NCI-H2227 (cell line): ENCODE data around the gene HTATIP2.
"Not testable (repeated sequence)": the region's sequence is repeated elsewhere in the genome, so short reads cannot be mapped to it uniquely, and the experiment has no call there.

Experiments used
- DNase-seq: peaks from one replicate; lab custom pipeline; 2025; ENCODE audit not compliant: unreplicated experiment; lab: John Stamatoyannopoulos, UW

The HTATIP2 gene

GRCh38 chr11:20363500-20364340 is at the start of gene HTATIP2:
Gene HTATIP2 (plus strand): TSS chr11:20363714. CDS start chr11:20364238, 524 bp downstream.
- DNase-seq: peak; percentile 79

GRCh38 chr11:20315800-20316199 is 47.7 kb upstream of the HTATIP2 start:
- no peak for DNase-seq

- DNase-seq: no peak
Measured at GRCh38 chr11:20321177-20321576, 42.3 kb upstream of the HTATIP2 start.

- no peak for DNase-seq
Measured at GRCh38 chr11:20327377-20327935, 36.1 kb upstream of the HTATIP2 start.

GRCh38 chr11:20336056-20336455 is 27.5 kb upstream of the HTATIP2 start:
- DNase-seq: no peak

GRCh38 chr11:20337526-20338154 is 25.9 kb upstream of the HTATIP2 start:
- peak; percentile 59 for DNase-seq

- peak; percentile 78 for DNase-seq
Measured at GRCh38 chr11:20342347-20343141, 21.0 kb upstream of the HTATIP2 start.

GRCh38 chr11:20351136-20351535 is 12.4 kb upstream of the HTATIP2 start:
- no peak for DNase-seq

GRCh38 chr11:20351751-20352262 is 11.7 kb upstream of the HTATIP2 start:
- no peak for DNase-seq

GRCh38 chr11:20353829-20354434 is 9.6 kb upstream of the HTATIP2 start:
- peak; percentile 65 for DNase-seq

GRCh38 chr11:20355221-20356219 is 8.0 kb upstream of the HTATIP2 start:
- peak; percentile 59 for DNase-seq

- no peak for DNase-seq
Measured at GRCh38 chr11:20357150-20357549, 6.4 kb upstream of the HTATIP2 start.

GRCh38 chr11:20360650-20361049 is 2.9 kb upstream of the HTATIP2 start:
- no peak for DNase-seq

- no peak for DNase-seq
Measured at GRCh38 chr11:20362481-20362880, 1.0 kb upstream of the HTATIP2 start.

- peak; percentile 46 for DNase-seq
Measured at GRCh38 chr11:20363149-20363499, 390 bp upstream of the HTATIP2 start.

GRCh38 chr11:20364341-20364792 is 853 bp downstream of the HTATIP2 start:
- DNase-seq: no peak

- DNase-seq: not testable (repeated sequence)
Measured at GRCh38 chr11:20365465-20365864, 2.0 kb downstream of the HTATIP2 start.

GRCh38 chr11:20367313-20367948 is 3.9 kb downstream of the HTATIP2 start:
- no peak for DNase-seq

GRCh38 chr11:20368438-20368837 is 4.9 kb downstream of the HTATIP2 start:
- DNase-seq: no peak
